Hematopoietic multipotent progenitor cell treated with erythropoietin and hydrocortisone succinate and interleukin-3 and kit ligand, for 6 days (in vitro differentiated cells): ENCODE data around the gene NOTCH1.

ENCODE experiments used
- DNase-seq: peaks from one replicate; pipeline ENCODE4 v3.0.0-alpha.2; 2015

Gene NOTCH1

DNA sequence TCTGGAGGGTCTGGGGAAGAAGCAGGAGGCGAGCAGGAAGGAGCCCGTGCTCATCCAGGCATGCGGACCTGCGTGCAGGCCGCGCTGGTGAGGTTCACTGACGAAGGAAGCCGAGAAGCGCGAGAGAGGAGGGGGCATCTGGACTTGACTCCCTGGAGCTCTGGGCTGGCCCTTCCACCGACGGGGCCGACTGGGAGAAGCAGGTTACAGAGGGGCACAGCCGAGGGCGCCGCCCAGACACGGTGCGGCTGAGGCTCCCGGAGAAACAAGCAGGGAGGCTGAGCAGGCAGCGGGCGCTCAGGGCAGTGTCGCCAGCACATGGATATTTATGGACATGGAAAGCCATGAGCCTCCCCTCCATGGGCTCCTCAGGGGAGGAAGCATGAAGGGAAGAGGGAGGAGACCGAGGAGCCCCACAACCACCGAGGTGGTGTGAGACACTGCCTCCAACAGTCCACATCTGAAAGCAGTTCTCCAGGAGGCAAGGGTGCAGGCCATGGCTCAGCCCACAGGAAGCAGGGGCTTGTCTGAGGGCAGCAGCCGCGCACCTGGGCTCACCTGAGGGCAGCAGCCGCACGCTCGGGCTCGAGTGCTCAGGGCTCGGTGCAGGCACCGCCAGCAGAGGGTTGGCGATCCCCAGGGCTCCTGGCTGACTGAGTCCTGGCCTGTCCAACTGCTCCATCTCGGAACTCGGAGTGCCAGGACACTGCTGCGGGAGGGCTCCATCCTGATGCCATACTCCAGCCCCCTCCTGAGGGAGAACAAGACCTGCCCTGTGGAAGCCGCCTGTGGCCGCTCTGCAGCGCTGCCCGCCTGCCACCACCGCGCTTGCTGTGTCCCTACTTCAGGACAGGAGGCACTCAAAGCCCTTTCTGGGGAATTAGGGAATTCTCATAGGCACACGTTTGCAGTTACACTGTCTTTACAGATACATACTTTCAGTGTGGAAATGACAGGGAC, 90.5 kb downstream of the NOTCH1 start:
- DNase-seq, result no peak

GRCh38 chr9:136454026-136454796, 91.6 kb downstream of the NOTCH1 start:
- DNase-seq, result no peak

- DNase-seq, result no peak
These were observed 92.5 kb downstream of the NOTCH1 start for GRCh38 chr9:136453326-136453725.

GRCh38 chr9:136451221-136451877, 94.5 kb downstream of the NOTCH1 start:
- DNase-seq, result no peak

GRCh38 chr9:136448655-136449054, 97.2 kb downstream of the NOTCH1 start:
- DNase-seq, result no peak

- DNase-seq, result no peak
These were observed 98.6 kb downstream of the NOTCH1 start for GRCh38 chr9:136447173-136447778.

- no peak for DNase-seq
These were observed 100.0 kb downstream of the NOTCH1 start for GRCh38 chr9:136445799-136446198.
